ENCODE data around the gene XIST. TPM values are rescaled to one million over a fixed set of nuclear protein-coding genes. Genes with fewer than 3 reads are reported as not detected.

XIST gene
- total RNA-seq, 3 donors from 2014 or later = 0.48 to 472 (median 378) TPM

DNA sequence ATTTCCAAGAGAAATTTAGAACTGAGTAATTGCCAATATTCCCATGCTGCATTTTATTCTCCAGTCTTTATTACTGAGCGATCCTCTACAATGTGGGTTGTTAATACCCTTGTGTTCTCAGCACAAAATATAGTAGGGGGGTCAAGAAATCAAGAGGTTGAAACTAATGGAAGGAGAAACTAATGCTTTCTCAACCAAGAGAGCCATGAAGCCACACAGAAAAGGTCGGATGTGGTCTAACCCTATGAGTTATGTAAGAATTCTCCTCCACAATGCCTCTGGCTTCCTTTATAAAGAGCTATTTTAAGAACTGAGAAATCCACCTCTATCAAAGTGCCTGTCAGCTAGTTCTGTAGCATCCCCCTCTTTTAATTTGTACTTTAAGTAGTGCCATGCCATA lies 21.0 kb downstream of the XIST start:
- Histone ChIP-seq H3K27ac (no peak overlapping the region), H3K36me3 (no peaks in the 10 kb centered on the region), H3K4me1 (no peaks in the 10 kb centered on the region), H3K9me3 (no peaks in the 10 kb centered on the region), H3K27me3 (no peaks in the 10 kb centered on the region), H3K4me3 (no peak overlapping the region)
- intact Hi-C loops (cut with DNase I; ENCODE audit: low total_unique reads) = no loop called here
- DNase-seq (ENCODE audit: low spot score in 2 of 2) = no peak
- TF ChIP-seq POLR2A (IDR thresholded peaks at IDR 0.05) (no peak), POLR2AphosphoS5 (IDR thresholded peaks at IDR 0.05) (no peak)
- TF ChIP-seq, protein P1, sequence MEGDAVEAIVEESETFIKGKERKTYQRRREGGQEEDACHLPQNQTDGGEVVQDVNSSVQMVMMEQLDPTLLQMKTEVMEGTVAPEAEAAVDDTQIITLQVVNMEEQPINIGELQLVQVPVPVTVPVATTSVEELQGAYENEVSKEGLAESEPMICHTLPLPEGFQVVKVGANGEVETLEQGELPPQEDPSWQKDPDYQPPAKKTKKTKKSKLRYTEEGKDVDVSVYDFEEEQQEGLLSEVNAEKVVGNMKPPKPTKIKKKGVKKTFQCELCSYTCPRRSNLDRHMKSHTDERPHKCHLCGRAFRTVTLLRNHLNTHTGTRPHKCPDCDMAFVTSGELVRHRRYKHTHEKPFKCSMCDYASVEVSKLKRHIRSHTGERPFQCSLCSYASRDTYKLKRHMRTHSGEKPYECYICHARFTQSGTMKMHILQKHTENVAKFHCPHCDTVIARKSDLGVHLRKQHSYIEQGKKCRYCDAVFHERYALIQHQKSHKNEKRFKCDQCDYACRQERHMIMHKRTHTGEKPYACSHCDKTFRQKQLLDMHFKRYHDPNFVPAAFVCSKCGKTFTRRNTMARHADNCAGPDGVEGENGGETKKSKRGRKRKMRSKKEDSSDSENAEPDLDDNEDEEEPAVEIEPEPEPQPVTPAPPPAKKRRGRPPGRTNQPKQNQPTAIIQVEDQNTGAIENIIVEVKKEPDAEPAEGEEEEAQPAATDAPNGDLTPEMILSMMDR (IDR thresholded peaks at IDR 0.05) = no peak

GRCh38 chrX:73830489-73831414 lies 21.8 kb downstream of the XIST start:
- intact Hi-C loops (cut with DNase I; ENCODE audit: low total_unique reads) = no loop called here

GRCh38 chrX:73829890-73830466 lies 22.5 kb downstream of the XIST start:
- DNase-seq (ENCODE audit: low spot score in 2 of 2) = no peak
- H3K4me3 ChIP-seq = no peak overlapping the region
- H3K4me1 ChIP-seq = no peaks in the 10 kb centered on the region
- no peaks in the 10 kb centered on the region for H3K9me3 ChIP-seq
- H3K36me3 ChIP-seq = no peaks in the 10 kb centered on the region
- no peaks in the 10 kb centered on the region for H3K27me3 ChIP-seq
- TF ChIP-seq, protein P1 (IDR thresholded peaks at IDR 0.05) = no peak
- TF ChIP-seq POLR2AphosphoS5 (IDR thresholded peaks at IDR 0.05) (no peak), POLR2A (IDR thresholded peaks at IDR 0.05) (no peak)
- intact Hi-C loops (cut with DNase I; ENCODE audit: low total_unique reads) = no loop called here
- H3K27ac ChIP-seq = no peak overlapping the region

More at GRCh38 chrX:73830489-73831414, 21.8 kb downstream of the XIST start:
- H3K9me3 ChIP-seq = no peaks in the 10 kb centered on the region
- H3K27ac ChIP-seq = no peak overlapping the region
- no peaks in the 10 kb centered on the region for H3K27me3 ChIP-seq
- H3K36me3 ChIP-seq = no peaks in the 10 kb centered on the region
- no peak overlapping the region for H3K4me3 ChIP-seq
- TF ChIP-seq POLR2AphosphoS5 (IDR thresholded peaks at IDR 0.05) = no peak
- TF ChIP-seq, protein P1 (IDR thresholded peaks at IDR 0.05) = no peak
- TF ChIP-seq POLR2A (IDR thresholded peaks at IDR 0.05) = no peak
- DNase-seq (ENCODE audit: low spot score in 2 of 2) = no peak
- H3K4me1 ChIP-seq = no peaks in the 10 kb centered on the region

DNA sequence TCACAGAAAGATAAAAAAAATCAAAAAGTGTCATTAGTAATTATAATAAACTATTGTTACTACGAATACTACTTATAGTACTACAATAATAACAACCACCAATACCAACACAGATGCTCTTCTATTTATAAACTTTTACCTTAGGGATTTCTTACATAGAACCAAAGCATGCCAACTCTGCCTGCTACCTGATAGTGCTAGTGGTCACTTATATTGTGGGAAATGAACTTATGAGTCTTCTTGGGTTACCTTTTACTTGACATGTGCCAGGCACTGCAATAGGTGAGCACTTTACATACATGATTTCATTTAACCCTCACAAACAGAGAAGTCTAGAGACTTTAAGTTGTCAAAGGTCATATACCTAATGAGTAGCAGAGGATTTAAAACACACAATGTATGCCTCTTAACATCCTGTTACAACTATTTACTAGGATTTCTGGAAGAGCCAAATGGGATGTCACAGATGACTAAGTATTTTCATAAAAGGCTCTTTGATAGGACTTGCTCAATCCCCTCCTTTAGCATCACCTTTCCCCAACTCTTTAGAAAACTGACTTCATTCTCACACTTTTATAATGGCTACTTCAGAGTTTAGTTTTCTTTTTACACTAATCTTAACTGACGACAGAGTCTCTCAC lies 24.3 kb downstream of the XIST start:
- intact Hi-C loops (cut with DNase I; ENCODE audit: low total_unique reads) = no loop called here
- no peak for TF ChIP-seq POLR2AphosphoS5 (IDR thresholded peaks at IDR 0.05)
- no peak for TF ChIP-seq POLR2A (IDR thresholded peaks at IDR 0.05)
- TF ChIP-seq, protein P1 (IDR thresholded peaks at IDR 0.05) = no peak
- no peaks in the 10 kb centered on the region for H3K4me1 ChIP-seq
- H3K36me3 ChIP-seq = no peaks in the 10 kb centered on the region
- H3K9me3 ChIP-seq = no peaks in the 10 kb centered on the region
- H3K4me3 ChIP-seq = no peak overlapping the region
- H3K27ac ChIP-seq = no peak overlapping the region
- DNase-seq (ENCODE audit: low spot score in 2 of 2) = no peak
- no peaks in the 10 kb centered on the region for H3K27me3 ChIP-seq

DNA sequence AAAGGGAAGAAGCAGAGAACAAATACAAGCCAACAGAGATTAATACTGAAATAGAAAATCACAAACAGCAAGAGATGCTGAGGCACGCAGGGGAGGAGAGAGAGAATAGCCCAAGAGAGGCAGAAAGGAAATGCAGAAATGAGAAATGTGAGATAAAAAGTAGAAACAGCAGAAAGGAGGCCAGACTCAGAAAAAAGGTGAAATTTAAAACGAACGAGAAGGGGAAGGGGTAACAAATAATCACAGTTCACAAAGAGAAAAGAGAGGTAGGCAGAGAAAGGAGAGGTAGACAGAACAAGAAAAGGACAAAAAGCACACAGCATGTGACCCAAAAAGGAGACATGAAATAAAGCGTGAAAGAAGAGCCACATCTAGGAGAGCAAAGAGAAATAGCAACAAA lies 25.1 kb downstream of the XIST start:
- intact Hi-C loops (cut with DNase I; ENCODE audit: low total_unique reads) = no loop called here

More for the DNA sequence above, 25.1 kb downstream of the XIST start:
- peaks cover 3% of the 10 kb centered on the region for H3K36me3 ChIP-seq
- no peak for DNase-seq (ENCODE audit: low spot score in 2 of 2)
- H3K4me3 ChIP-seq = no peak overlapping the region
- no peak overlapping the region for H3K27ac ChIP-seq
- H3K9me3 ChIP-seq = no peaks in the 10 kb centered on the region
- TF ChIP-seq, protein P1 (IDR thresholded peaks at IDR 0.05) = no peak
- TF ChIP-seq POLR2A (IDR thresholded peaks at IDR 0.05) = no peak
- TF ChIP-seq POLR2AphosphoS5 (IDR thresholded peaks at IDR 0.05) = no peak
- H3K27me3 ChIP-seq = no peaks in the 10 kb centered on the region
- H3K4me1 ChIP-seq = no peaks in the 10 kb centered on the region
